Right renal pelvis (tissue), 4 donors: ENCODE data around the gene ADGRB3. TPM values are rescaled to one million over a fixed set of nuclear protein-coding genes. Genes with fewer than 3 reads are reported as not detected.
"Not testable (repeated sequence)": the region's sequence is repeated elsewhere in the genome, so short reads cannot be mapped to it uniquely, and the experiment has no call there.

Experiments
- DNase-seq, 4 donors: peaks; one replicate each; pipeline ENCODE4 v3.0.0-alpha.2; 2013; ENCODE audit warnings: low read depth in 4 of 4, low spot score in 3 of 4, missing footprints in 1 of 4
- polyA plus RNA-seq, 4 donors: library from polyadenylated mRNA; unstranded; fragments of 120-200 nt; gene quantifications; one replicate each; pipeline ENCODE4 v1.2.1, GENCODE V29; 2013; ENCODE audit not compliant: insufficient read length in 4 of 4

Gene ADGRB3
- polyA plus RNA-seq, 4 donors, result 4.2 to 5.5 (median 4.9) TPM

DNA sequence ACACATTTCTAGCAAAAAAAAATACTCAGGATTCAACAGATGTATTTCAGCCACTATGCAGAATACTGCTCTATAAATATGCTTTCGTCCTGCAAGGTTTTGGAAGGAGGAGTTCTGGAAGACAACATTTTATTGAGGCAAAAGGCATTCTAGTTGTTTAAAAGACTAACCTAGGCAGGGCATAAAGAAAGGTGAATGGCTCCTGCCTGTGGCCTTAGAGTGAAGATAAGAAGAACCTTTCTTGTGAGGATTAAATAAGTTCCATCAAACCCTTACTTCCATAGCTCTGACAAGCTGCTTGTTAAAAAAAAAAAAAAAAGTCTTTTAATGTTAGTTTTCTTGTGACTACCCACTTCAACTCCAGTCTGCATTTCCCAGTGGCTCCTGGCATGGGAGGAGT lies 139.8 kb downstream of the ADGRB3 start:
- DNase-seq, result no peak

GRCh38 chr6:68776354-68776753 lies 141.3 kb downstream of the ADGRB3 start:
- DNase-seq, result no peak

DNA sequence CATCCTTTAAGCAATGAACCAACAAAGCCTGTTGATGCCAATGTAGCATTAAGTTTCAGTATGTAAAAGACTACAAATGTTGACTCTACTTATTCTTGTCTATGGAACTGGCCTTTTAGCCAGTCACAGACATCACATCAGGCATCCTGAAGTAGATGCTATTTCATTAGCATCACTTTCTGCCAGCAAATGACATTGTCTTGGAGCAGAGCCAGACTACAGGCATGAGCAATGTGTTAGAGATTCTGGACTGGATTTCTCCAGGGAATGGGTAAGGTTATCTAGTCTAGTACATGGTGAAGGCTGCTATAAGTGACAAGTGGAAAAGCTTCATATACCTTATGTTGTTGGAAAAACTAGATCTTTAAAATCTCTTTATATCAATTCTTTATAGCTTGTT lies 142.9 kb downstream of the ADGRB3 start:
- DNase-seq, result no peak

DNA sequence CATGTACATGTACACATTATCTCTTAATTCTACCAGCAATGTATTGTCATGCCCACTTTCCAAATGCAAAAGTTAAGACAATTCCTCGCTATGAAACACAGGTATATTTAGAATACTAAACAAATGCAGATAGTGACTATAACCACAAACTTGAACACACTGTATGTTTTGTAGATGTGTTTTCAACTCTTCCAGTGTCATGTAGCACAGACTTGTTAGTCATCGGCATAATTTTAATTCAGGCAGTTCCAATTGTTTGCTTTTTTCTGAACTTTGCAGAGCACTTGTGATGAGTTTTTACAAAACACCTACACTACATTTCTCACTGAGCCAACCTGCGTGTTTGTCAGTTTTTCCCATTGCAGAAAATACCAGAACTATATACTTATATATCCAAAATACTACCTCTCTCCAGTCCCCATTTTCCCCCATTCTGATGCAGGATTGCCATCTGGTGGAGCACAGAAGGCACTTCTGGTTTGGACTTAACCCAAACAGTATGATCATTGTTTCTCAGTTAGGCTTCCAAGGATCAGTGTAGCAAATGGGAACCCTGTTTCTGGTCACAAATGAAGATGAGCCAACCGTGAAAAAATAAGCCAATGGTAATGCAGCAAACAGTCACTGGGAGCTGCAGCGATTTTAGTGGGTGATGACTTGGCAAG lies 143.4 kb downstream of the ADGRB3 start:
- DNase-seq, result peak; percentile 13 to 36 (median 24)

DNA sequence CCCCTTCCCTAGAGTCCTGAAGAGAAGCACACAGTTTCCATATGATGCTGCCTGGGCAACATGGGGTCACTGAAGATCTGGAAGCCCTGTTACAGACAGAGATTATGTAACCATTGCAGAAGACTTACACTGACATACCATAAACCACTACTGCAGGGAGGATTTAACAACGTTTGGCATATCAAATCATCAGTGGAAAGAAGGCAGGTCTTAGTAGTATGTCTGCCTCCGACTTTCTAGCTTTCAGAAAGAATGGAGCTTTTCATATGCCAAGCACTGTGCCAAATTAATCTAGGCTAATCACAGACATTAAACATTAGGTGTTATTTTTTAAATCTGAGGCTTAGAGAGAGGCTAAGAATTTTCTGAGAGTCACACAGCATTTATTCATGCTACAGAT lies 144.3 kb downstream of the ADGRB3 start:
- DNase-seq, result no peak

DNA sequence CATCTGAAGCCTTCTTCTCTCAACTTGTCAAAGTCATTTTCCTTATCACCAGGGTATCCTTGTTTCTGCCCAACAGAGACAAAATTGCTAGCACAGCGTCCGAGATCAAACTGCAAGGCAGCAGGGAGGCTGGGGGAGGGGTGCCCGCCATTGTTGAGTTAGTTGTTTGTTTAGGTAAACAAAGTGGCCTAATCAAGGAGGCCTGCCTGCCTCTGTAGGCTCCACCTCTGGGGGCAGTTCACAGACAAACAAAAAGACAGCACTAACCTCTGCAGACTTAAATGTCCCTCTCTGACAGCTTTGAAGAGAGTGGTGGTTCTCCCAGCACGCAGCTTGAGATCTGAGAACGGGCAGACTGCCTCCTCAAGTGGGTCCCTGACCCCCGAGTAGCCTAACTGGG lies 155.0 kb downstream of the ADGRB3 start:
- not testable (repeated sequence) for DNase-seq

- not testable (repeated sequence) for DNase-seq
These were observed 179.9 kb downstream of the ADGRB3 start for GRCh38 chr6:68814976-68815375.

DNA sequence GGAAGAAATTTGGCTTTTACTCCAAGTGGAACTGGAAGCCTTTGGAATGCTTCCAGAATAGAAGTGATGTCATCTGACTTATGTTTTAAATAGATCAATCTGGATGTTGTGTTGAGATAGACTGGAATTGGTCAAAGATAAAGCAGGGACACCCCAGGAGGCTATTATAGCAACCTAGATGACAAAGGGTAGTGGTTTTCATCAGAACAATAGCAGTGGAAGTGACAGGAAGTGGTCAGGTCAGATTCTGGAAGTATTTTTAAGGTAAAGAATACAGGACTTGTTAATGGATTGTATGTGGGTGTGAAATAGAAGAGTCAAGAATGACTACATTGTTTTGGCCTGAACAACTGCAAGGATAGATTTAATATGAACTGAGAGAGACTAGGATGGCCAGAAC lies 191.4 kb downstream of the ADGRB3 start:
- DNase-seq, result no peak

DNA sequence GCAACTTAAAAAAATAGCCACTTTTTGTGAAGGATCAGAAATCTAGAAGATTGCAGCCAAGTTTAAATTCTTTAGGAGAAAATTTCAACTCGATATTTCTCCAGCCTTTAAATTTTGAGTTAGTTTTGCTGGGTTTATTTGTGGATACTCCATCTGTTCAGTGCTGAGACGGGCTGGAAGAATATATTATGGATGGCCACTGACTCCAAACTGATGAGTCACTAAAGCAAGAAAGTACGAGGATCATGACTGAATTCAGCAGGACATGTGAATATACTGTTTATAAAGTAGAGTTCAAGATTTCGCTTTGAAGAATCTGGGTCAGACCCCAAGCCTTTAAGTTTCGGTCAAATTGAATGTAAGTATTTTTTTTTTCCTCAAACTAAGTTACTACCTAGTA lies 199.5 kb downstream of the ADGRB3 start:
- no peak for DNase-seq

DNA sequence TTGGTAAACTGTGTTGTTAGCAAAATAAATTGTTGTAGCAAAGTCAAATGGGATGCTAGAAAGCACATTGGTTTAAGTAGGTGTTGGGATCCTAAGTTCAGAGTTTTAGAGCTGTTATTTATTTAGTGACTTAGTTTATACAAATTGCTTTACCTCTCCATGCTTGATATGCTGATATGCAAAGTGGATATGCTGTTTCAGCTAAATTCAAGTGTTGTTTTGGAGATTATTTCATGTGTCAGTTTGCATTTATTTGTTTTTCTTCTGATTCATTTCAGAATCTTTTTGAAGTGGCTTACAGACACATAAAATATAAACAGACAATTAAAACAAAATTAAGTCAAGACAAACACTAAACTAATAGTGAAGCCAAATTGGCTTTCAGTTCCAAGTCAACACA lies 203.5 kb downstream of the ADGRB3 start:
- DNase-seq, result no peak

GRCh38 chr6:68852791-68853190 lies 217.7 kb downstream of the ADGRB3 start:
- no peak for DNase-seq

DNA sequence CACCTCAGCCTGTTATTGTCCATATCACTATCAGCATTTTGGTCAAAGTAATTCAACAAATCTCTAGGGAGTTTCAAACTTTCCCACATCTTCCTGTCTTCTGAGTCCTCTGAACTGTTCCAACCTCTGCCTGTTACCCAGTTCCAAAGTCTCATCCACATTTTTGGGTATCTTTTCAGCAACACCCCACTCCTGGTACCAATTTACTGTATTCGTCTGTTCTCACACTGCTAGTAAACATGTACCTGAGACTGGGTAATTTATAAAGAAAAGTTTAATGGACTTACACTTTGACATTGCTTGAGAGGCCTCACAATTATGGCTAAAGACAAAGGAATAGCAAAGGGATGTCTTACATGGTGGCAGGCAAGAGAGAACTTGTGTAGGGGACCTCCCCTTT lies 224.2 kb downstream of the ADGRB3 start:
- DNase-seq, result no peak

DNA sequence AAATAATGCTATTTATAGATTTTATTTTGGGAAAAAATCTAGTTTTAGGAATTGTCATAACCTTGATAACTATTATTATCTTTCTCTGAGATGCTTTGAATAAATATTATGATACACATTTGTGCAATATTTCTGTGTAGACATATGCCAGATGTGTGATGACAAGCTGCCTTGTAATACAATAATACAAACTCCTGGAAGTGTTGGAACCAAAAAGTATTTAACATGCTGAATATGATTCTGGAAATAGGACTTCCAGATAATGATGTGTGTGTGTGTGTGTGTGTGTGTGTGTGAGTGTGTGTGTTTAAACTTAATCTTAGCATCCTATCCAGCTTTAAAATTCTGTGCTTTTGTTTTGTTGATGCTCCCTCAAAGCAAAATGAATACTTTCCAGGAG lies 233.6 kb downstream of the ADGRB3 start:
- DNase-seq, result no peak

DNA sequence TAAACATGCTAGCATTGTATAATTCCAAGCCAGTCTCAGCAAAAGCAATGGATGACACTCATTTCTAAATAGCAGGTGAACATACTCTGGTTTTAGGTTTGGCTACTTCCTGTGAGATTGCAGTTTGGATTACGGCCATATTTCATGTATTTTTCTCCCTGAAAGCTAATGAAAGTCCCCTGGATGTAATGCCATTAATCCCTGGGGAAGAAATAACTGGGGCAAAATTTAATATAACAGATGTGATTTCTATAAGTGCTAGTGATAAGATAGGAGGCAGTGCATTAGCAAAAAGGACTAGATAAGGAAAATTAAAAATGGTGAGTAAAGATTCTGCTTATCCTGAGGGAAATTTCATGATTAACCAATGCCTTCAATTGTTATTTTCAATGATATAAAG lies 238.2 kb downstream of the ADGRB3 start:
- no peak for DNase-seq

DNA sequence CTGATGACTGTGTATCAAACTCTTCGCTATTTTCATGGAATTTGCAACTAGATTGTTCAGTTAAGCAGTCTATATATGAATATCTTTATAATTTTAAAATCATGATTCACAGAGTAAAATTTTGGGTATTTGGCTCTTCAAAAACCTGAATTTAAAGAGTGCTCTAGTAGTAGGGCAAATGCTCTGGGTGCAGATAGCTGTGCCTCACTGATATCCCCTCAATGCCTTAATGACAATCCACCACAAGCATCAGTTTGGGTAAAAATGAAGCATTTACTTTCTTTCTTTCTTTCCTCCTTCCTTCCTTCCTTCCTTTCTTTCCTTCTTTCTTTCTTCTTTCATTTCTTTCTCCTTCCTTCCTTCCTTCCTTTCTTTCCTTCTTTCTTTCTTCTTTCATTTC lies 239.7 kb downstream of the ADGRB3 start:
- no peak for DNase-seq

- DNase-seq, result no peak
These were observed 240.3 kb downstream of the ADGRB3 start for GRCh38 chr6:68875403-68875802.

GRCh38 chr6:68876792-68877493 lies 241.9 kb downstream of the ADGRB3 start:
- DNase-seq, result peak in 2 of 4 donors; percentile 3 to 5

DNA sequence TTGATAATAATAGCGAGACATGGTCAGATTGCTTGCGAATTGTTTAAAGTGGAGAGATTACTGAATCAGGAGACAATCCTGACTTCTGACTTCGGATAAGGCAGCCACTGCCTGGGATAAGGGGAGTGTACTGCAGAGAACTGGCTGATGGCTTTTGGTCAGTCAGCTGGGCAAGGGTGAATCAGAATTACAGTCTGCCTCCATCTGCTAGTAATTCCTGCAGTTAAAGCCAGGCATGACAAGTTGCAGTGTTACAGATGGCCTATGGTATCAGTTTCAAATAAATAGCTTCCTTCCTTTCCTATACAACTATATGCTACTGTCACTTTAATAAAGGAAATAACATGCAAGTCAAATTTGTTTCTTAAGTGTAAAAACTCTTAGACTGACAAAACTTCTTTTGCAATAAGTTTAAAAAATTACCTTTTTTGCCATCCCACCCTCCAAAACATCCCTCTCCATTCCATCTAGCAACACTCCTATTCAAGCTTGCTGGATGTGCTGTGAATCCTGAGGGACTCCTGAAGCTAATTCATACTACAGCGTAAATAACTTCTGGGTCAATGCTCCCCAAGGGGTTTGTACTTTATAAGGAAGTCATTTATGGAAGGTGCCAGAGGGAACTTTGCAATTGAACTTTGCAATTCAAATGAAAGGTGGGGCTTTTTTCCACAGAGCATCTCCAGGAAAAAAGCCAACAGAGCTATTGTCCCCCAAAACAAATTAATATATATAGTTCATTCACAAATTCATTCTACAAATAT lies 245.2 kb downstream of the ADGRB3 start:
- no peak for DNase-seq

DNA sequence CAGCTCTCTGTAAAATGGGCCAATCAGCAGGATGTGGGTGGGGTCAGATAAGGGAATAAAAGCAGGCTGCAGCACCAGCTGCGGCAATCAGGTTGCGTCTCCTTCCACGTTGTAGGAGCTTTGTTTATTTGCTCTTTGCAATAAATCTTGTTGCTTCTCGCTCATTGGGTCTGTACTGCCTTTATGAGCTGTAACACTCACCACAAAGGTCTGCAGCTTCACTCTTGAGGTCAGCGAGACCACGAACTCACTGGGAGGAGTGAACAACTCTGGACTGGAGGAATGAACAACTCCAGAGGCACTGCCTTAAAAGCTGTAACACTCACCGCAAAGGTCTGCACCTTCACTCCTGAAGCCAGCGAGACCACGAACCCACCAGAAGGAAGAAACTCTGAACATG lies 248.2 kb downstream of the ADGRB3 start:
- not testable (repeated sequence) for DNase-seq

GRCh38 chr6:68891419-68891818 lies 256.3 kb downstream of the ADGRB3 start:
- no peak for DNase-seq

DNA sequence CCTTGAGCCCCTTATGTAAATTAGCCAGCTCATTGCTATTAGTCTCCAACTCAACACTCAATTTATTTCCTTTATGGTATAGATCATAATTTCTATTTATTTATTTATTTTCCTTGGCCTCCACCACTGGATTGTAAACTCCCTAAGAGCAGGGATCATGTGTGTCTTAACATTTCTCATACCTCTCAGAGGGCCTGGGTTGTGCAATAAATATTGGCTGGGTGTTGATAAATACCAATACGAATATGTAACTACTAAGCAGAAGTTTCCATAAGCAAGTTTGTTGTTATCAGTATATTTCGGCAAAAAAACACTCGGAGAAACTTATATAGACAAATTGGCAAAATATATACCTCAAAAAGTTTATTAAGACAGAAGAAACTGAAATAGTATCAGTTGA lies 257.4 kb downstream of the ADGRB3 start:
- no peak for DNase-seq

DNA sequence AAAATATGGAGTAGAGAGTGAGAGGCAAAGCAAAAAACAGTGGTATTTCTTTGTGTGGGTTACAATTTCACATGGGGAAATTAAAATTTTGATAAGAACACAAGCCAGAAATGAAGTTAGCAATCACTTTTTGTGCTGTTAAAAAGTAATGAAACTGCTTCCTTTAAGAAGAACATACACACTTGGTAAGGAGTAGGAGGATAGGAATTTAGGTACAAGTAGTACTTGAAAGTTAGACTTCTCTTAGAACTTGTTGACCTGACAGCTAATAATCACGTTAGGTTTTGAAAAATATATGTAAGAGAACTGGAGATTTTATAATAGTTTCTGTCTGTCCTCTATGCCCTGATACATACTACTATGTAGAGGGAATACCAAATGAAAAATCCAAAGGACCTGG lies 260.8 kb downstream of the ADGRB3 start:
- DNase-seq, result no peak
